Right lobe of liver (tissue), 6 donors: ENCODE data around the gene EPS8. TPM values are rescaled to one million over a fixed set of nuclear protein-coding genes. Genes with fewer than 3 reads are reported as not detected.
A peak's percentile ranks its signal among the peaks of the same experiment; 100 is the strongest.

Experiments
- ATAC-seq, 4 donors: fragments of 200-7000 bp; cut with Tn5 transposase; one replicate each; pipeline ENCODE4 v1.9.1; 2020; ENCODE audit warnings: mild to moderate bottlenecking in 4 of 4, moderate library complexity in 4 of 4
- DNase-seq, 3 donors: peaks; one replicate each; pipeline ENCODE4 v3.0.0-alpha.2; 2020
- H3K27ac ChIP-seq, 3 donors: fragments of 200-600 bp; one replicate each; pipeline ENCODE4 v1.8.0; 2022
- H3K27me3 ChIP-seq, 2 donors: fragments of 200-600 bp; one replicate each; pipeline ENCODE4 v1.8.0; 2022
- H3K36me3 ChIP-seq, 4 donors: fragments of 200-600 bp; sonication (generic) in 1 of 4; one replicate each; pipeline versions ENCODE4 v1.5.1 to v1.8.0; 2017 to 2022; ENCODE audit warnings: control low read depth in 1 of 4
- H3K4me1 ChIP-seq, 4 donors: fragments of 200-600 bp; sonication (generic) in 1 of 4; one replicate each; pipeline versions ENCODE4 v1.5.1 to v1.8.0; 2017 to 2022; ENCODE audit warnings: control low read depth in 1 of 4
- H3K4me3 ChIP-seq, 3 donors: fragments of 200-600 bp; one replicate each; pipeline ENCODE4 v1.8.0; 2022
- H3K9me3 ChIP-seq, 4 donors: fragments of 200-600 bp; sonication (generic) in 1 of 4; one replicate each; pipeline versions ENCODE4 v1.5.1 to v1.8.0; 2017 to 2022; ENCODE audit warnings: control low read depth in 1 of 4
- POLR2A ChIP-seq: fragments of 450-650 bp; IDR thresholded peaks from one replicate; pipeline ENCODE4 v1.6.1; 2017; ENCODE audit warnings: antibody characterized with exemption, mild to moderate bottlenecking
- WGBS: methylation state at CpG from one replicate; pipeline ENCODE4 v1.1.6; 2018; ENCODE audit warnings: low coverage, low lambda C conversion rate; ENCODE audit not compliant: insufficient coverage; ENCODE audit errors: missing lambda C conversion rate; 5-methylcytosine and 5-hydroxymethylcytosine counted together
- intact Hi-C, 2 donors: fragments of 100-400 bp; cut with DNase I; formaldehyde crosslinking; loops; one replicate each; pipeline versions ENCODE4 v1.11.2 to v1.14.1; 2022
- long read RNA-seq: library from polyadenylated mRNA; unstranded; transcript quantifications from one replicate; pipeline ENCODE4 v2.0.0, GENCODE V29; 2019
- total RNA-seq, 6 experiments: library from RNA; depleted of rRNA in 2 of 6; stranded (reverse); fragments of >200 nt in 2 of 6; fragmentation: NEBNext Ultra II Directional in 3 of 6; extraction: Animal tissue kit (Norgen Biotek cat#: 25700) in 3 of 6; gene quantifications; one replicate each; pipeline versions ENCODE4 v1.1.0 to v1.2.4, GENCODE V29; 2016 to 2023
- TF ChIP-seq, protein P1 (sequence below), 4 donors: fragments of 200-600 bp in 3 of 4; fragments of 450-650 bp in 1 of 4; IDR thresholded peaks; one replicate each; pipeline versions ENCODE4 v1.5.1 to v1.8.0; 2016 to 2022; ENCODE audit warnings: antibody characterized with exemption in 4 of 4, mild to moderate bottlenecking in 2 of 4
- donor health status: DM: no; HTN: yes; CAD: no.
- donor health status: DM: no; HTN: no; CAD: no.
- donor health status: DM: no; HTN: no; CAD: no.
- donor health status: DM: no; HTN: yes; CAD: no.
- donor health status: DM: no; HTN: yes; CAD: no.

EPS8 gene
- 10 to 100 TPM; 21.3 to 44.8 (median 28.2) TPM for total RNA-seq
- long read RNA-seq, partial matches to known transcripts: 2 of 5 reads
- long read RNA-seq, other reads (novel, unspliced or antisense): 1 of 5 reads

DNA sequence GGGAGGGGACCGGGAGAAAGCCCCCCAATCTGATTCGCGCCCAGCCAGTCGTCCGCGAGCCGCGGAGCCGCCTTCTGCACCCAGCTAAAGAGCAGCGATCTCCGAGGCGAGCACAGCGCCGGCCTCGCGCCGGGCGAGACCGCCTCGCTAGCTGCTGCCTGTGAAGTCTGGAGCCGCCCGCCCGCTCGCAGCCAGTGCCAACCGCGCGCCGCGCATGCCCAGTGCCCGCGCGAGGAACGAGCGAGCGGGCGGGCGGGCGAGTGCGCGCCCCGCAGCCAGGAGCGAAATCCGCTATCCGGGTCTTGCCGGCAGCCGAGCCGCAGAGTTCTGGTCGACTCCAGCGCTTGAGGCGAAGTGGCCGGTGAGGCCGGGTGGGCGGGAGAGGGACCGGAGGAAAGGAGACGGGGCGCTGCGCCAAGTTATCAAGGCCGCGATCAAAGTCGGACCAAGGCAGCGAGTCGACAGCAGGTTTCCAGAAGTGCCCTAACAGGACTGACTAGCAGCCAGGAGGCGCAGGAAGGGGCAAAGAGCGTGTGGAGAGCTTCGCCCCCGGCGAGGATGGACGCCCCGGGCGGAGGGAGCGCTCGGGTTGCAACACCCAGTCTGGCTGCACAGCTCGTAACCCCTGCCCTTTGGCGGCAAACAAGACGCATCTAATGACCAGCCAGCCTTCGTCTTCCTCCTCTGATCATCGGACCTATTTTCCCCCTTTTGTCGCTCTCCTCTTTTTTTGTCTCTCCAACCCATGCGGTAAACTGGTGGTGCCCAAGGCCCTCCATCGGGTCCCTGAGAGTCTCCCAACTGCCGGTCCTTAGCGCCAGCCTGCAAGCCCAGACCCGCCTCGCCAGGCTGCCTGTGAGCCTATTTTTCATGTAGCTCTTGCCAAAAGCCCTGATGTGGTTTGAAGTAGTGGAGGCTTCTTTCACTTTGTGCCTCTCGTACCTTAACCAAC lies at the start of gene EPS8:
Gene EPS8, minus strand, starts transcription at position 169 of the 952 bp plus-strand sequence. CDS start 106,437 bp downstream, outside the sequence.
- intact Hi-C loops: no loop called here

DNA sequence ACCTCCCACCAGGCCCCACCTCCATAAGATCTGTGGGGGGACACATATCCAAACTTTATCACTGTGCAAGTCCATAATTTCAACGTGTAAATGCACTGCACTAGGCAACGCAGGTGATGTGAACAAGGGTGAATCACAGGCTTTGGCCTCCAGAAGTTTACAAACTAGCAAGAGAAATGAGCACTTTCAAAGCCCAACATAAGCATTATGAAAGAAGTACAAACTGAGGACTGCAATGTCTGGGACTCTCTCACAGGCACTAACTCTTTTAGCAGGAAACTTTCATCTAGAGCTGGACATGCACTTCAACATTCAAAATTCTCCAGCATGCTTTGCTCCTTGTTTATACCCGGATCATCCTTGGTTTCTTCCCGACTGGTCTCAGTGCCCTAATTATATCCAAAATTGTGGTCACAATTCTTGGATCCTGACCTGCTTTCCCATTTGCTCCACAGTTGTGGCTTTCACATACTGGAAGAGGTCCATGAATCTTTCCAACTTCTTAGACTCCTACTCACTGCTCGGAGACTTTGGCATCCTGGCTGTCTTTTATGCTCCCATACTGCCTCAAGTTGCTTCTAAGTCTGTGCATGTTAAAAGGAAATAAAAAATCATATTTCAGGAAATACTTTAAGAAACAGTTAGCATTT lies 48.1 kb upstream of the EPS8 start:
- DNase-seq (no peak), ATAC-seq (no peak)
- TF ChIP-seq, protein P1, sequence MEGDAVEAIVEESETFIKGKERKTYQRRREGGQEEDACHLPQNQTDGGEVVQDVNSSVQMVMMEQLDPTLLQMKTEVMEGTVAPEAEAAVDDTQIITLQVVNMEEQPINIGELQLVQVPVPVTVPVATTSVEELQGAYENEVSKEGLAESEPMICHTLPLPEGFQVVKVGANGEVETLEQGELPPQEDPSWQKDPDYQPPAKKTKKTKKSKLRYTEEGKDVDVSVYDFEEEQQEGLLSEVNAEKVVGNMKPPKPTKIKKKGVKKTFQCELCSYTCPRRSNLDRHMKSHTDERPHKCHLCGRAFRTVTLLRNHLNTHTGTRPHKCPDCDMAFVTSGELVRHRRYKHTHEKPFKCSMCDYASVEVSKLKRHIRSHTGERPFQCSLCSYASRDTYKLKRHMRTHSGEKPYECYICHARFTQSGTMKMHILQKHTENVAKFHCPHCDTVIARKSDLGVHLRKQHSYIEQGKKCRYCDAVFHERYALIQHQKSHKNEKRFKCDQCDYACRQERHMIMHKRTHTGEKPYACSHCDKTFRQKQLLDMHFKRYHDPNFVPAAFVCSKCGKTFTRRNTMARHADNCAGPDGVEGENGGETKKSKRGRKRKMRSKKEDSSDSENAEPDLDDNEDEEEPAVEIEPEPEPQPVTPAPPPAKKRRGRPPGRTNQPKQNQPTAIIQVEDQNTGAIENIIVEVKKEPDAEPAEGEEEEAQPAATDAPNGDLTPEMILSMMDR (IDR thresholded peaks at IDR 0.05): no peak
- TF ChIP-seq POLR2A: no peak
- intact Hi-C loops: no loop called here
- Histone ChIP-seq H3K27me3 (no peaks in the 10 kb centered on the region), H3K27ac (no peak overlapping the region), H3K36me3 (no peaks in the 10 kb centered on the region), H3K9me3 (no peaks in the 10 kb centered on the region), H3K4me3 (no peak overlapping the region), H3K4me1 (no peaks in the 10 kb centered on the region)
- WGBS: 60% methylated on average over 5 of the region's 5 CpGs

More for the DNA sequence above, at the start of gene EPS8:
- TF ChIP-seq, protein P1 (IDR thresholded peaks at IDR 0.05): peak in 2 of 4 donors; percentile 8 to 13
- peak; percentile 97 for TF ChIP-seq POLR2A
- peak within 1 kb of the TSS; percentile 90 to 95 (median 95) for H3K27ac ChIP-seq
- ATAC-seq: peak; percentile 87 to 91 (median 90)
- peak within 1 kb of the TSS; percentile 78 to 86 (median 86) for H3K4me3 ChIP-seq
- H3K36me3 ChIP-seq: no peaks in the 10 kb centered on the region
- H3K27me3 ChIP-seq: no peaks in the 10 kb centered on the region
- WGBS: under 1% methylated on average over 36 of the region's 85 CpGs
- DNase-seq: peak; percentile 92 to 95 (median 93)
- H3K4me1 ChIP-seq: peaks cover 0 to 9% (median 0%) of the 10 kb centered on the region in 4 donors
- no peaks in the 10 kb centered on the region for H3K9me3 ChIP-seq

DNA sequence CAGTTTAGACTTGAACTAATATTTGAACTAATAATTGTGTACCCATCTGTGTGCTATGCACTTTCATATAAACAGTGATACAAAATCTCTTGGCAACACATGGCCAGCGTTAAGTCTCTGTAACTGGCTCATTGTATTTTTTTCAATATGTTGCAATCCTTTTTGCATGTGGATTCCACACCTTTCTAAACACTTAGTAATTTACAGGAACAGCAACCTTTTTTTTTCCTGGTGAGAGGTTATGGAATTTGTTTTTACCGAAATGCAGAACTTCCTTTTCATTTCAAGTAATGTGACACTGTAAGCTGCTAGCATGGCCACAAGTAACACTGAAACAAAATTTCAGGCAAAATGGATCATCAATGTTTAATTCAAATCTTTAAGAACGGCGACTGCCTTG lies 45.4 kb upstream of the EPS8 start:
- 60% methylated on average over 4 of the region's 4 CpGs for WGBS
- peak in 1 of 4 donors; percentile 70 for ATAC-seq
- no peaks in the 10 kb centered on the region for H3K36me3 ChIP-seq
- no peak for DNase-seq
- no peaks in the 10 kb centered on the region for H3K27me3 ChIP-seq
- no peak for TF ChIP-seq POLR2A
- TF ChIP-seq, protein P1 (IDR thresholded peaks at IDR 0.05): no peak
- no peaks in the 10 kb centered on the region for H3K9me3 ChIP-seq
- no peak overlapping the region for H3K4me3 ChIP-seq
- intact Hi-C loops: no loop called here
- H3K27ac ChIP-seq: no peak overlapping the region
- H3K4me1 ChIP-seq: no peaks in the 10 kb centered on the region

DNA sequence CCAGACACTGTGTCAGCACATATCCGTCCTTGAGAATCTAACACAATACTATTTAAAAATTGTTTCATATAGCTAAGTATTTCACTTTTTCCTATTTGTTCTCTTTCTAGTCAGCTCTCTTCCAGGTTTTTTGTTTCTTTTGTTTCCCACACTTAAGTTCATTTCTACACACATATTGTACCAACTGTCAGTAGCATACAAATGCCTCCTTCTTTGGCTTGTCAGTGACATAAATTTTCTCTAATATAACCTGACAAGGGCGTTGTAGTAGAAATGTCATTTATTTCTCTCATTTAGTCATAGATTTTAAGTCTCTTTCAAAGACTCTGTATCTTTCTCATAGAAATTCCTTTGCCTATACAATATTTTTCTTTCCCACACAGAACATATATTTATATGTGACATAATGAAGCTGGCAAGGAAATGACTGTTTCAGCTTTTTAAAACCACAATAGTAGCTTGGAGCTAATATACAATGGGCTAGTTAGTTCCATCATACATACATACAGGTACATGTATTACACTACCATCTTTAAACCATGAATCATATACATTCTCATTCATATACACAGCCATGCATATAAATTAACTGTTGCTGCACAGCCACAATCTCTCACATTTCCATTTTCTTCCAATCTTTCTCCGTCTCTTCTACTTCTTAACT lies 42.3 kb upstream of the EPS8 start:
- Histone ChIP-seq H3K9me3 (no peaks in the 10 kb centered on the region), H3K27me3 (no peaks in the 10 kb centered on the region), H3K4me3 (no peak overlapping the region), H3K36me3 (no peaks in the 10 kb centered on the region), H3K27ac (no peak overlapping the region), H3K4me1 (no peaks in the 10 kb centered on the region)
- intact Hi-C loops: no loop called here
- DNase-seq (no peak), ATAC-seq (no peak)
- WGBS: 86% methylated on average over 3 of the region's 3 CpGs
- TF ChIP-seq POLR2A: no peak
- TF ChIP-seq, protein P1 (IDR thresholded peaks at IDR 0.05): no peak
